A204.1 (cell line): ENCODE measurements around the gene DYRK1A.

Experiments
- FAIRE-seq: peaks from 2 replicates; lab custom pipeline; 2012; peaks lifted over from hg19 to GRCh38; lab: Jason Lieb, UNC

The DYRK1A gene

DNA sequence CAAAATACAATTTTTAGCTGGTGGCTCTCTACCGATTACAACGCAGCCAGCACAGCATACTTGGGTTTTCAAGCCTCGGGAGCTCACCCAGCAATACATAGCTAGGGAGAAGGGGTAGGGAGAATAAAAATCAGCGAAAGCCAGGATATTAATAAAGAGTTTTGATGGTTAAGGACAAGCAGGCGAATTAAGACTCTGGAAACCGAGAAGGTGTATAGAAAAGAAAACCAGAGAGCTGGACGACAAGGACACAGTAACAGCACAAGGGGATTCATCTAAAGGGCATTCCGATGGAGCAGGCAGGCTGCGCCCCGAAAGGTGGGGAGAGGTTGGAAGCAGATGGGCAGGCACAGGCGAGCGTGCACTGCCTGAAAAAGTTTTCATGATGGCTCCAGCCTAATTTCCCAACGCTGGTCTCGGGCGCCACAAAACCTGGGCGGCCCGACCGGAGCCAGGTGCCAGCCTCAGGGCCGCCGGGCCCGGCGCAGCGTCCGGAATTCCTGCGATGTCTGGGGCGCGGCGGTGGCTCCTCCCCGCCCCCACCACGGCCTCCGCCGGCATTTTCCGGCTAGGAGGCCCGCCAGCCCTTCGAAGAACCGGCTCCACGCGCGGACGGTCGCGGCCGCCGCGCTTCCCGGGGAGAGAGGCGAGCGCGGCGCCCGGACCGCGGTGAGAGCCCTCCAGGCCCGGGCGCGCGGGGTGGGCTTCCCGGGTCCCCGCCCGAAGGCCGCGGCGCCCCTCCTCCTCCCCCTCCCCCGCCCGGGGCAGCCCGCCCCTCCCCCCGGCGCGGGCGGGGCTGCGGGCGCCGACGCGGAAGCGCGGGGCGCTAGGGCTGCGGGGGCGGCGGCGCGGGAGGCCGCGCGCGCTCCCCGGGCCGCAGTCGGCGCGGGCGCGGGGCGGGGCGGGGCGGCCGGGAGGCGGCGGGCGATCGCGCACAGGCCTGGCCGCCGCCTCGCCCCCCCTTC, 774 bp upstream of the DYRK1A start:
- FAIRE-seq = no peak

DNA sequence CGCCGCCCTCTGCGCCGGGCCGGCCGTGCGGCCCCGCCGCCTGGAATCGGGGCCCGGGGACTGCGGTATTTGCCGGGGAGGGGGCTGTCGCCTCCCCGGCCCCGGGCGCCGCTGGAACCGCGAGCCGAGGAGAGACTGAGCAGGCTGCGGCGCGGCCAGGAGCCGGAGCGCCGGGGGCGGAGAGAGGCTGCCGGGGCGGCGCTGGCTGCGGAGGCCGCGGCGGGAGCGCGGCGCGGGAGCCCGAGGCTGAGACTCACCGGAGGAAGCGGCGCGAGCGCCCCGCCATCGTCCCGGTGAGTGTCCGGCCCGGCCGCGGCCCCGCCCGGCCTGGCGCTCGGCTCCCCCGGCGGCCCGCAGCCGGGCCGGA, 746 bp downstream of the DYRK1A start:
- FAIRE-seq = no peak

DNA sequence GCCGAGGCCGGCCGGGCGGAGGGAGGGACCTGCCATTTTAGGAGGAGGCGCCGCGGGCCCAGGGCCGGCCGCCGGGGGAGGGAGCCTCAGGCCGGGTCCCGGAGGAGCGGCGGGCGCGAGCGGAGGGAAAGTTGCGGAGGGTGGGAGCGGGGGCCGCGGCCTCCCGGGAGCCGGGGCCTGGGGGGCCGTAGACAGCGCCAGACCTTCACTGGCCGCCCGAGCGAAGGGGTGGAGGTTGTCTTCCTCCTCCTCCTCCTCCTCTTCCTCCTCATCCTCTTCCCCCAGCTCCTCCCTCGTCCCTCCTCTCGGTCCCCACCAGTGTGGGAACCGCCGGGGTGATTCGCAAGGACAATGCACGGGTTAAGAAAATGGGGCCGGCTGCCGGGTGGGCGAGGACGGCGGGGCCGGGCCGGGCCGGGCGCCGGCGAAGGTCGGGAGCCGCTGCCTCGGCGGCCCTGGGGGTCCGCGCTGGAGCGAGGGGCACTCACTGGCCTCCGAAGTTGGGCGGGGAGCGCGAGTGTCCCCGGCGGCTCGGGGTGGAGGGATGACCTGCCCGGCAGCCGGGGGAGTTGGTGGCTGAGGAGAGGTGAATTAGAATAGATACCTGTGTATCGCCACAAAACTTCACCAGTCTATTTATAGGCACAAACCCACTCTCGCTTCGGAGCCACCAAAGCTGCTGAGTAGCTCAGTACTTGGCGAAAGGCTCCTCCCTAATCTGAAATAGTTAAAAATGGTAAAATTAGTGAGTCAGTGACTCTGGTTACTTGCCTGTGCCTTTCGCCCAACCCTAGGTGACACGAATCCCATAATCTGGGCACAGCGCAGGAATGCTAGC, 1.3 kb downstream of the DYRK1A start:
- no peak for FAIRE-seq

DNA sequence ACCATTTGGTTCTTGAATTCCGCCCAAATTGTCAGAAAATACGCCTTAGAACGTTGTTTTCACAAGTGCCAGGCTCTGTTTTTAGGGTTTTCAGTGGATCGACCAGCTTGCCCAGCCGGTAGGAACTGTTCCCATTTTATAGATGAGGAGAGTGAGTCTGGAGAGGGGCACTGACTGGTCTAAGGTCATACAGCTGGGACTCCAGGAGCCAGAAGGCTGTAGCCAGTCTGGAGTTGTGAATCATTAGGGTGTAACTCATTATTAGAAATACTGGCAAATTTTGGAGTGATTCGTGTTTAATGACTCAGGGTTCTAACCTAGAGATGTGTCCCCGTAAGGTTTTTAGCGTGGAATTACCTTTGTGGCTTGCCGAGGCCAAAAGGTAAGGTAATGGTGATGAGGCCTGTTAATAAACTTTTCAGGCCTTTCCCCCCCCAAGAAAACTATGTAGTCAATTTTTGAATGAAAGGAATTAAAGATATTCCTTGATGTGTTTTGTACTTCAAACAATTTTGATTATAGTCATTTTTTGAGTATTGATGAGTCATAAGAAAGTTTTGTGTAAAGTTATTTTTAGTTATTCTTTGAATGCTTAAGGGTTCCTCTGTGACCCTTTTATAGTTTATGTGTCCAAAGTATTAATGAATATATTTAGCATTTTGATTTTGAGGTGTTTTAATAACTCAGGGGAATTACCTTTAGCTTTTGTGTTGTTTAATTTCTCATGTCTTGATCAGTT, 2.1 kb downstream of the DYRK1A start:
- no peak for FAIRE-seq

DNA sequence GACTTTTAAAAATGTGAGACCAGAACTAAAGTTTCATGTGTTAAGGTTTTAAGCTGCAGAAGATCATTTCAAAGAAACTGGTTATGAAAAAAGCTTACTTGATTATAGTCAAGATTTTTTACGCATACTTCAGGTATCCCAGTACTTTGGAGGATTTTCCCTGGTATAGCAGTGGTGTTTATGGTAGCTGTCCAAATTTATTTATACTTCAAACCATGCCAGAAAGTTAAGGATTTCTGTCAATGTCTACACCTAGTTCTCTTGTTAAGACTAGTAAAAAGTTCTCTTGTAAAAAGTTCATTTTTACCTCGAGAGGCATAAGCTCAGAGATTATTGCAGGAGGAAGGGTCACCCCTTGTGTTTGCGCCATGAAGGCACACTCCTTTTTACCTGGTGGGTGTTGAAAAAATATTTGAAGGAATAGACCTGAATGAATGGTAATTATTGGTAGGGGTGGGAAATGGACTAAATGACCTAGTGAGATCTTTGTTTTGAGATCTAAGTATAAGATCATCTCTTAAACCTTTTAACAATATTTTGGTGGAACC, 2.8 kb downstream of the DYRK1A start:
- FAIRE-seq = no peak

DNA sequence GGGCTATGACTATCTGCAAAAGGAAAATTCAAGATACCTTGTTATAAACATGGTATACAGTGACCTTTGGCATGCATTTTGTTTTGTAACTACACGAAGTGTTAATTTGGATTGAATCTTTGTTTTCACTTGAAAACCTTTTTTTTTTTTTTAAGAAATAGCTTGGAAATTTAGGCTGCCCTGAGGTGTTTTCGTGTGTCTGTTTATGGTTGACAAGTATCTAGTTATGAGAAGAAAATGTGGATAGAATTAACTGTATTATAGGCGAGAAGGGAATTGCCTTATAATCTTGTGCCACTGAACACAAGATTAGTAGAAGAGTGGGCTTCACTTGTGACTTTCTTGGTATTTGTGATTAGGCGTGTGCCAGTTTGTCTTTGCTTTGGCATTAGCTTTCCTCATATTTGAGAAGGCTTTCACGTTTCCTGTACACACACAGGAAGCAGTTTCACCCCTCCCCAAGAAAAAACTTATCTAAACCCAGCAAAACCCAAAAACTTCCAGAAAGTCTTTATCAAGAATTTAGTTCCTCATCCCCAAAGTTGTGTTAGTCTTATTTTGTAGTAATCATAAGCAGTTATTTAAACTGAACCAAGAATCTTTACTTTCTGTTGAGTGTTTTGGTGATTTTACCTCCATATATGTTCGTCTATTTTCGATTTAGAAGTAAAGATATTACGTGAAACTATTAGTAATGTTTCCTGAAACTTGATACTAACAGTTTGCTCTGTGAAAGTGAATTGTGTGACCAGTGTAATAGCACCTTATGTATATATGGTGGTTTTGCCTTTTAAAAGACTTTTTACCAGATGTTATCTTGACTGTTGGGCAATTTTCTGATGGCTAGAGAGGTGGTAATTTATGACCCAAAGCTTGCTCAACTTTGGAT, 3.8 kb downstream of the DYRK1A start:
- FAIRE-seq = no peak

DNA sequence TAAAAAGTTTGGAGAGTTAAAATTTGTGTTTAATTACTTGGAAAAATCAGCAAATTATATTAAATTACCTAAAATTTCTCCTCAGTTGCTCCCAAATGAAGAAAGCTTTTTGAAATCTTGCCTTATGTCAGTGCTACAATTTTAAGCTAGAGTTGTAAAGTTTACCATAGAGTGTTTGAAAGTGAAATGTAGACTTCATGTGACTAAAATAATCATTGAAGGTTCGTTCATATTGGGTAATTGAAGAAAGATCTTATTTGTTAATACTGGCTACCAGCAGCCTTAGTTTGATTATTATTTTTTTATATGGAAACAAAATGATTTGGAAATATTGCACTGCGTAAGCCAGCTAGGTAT, 4.4 kb downstream of the DYRK1A start:
- no peak for FAIRE-seq

DNA sequence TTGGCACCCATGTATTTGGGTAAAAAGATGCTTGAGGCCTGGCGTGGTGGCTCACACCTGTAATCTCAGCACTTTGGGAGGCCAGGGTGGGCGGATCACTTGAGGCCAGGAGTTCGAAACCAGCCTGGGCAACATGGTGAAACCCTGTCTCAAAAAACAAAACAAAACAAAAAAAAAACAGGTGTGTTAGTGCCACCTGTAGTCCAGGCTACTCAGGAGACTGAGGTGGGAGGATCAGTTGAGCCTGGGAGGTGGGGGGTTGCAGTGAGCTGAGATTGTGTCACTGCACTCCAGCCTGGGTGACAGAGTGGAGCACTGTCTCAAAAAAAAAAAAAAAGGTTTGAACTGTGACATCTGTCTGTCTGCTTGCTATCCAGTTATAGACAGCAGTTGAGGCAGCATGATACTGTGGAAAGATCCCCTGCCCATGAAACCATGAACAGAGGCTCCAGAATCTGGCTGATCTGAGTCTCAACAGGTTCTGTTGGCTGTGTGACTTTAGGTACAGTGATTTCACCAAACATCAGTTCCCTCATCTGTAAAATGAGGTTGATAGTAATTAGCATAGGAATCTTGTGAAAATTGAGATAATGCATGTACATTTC, 5.7 kb downstream of the DYRK1A start:
- no peak for FAIRE-seq

DNA sequence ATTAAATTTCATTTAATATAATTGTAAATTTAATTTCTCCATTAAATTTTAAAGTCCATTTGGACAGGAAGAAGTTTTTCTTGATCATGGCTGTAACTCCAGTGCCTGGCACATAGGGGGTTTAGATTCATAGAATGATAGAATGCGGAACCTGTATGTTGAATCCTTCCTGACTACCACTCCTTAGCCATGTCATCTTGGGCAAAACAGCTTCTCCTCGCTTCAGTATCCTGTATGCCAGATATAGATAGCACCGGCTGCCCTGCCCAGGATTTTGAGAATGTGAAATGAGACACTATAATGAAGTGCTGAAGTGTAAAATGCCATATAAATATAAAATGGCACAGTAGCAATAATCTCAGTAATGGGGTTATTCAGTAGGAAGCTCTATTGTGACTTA, 6.4 kb downstream of the DYRK1A start:
- no peak for FAIRE-seq

DNA sequence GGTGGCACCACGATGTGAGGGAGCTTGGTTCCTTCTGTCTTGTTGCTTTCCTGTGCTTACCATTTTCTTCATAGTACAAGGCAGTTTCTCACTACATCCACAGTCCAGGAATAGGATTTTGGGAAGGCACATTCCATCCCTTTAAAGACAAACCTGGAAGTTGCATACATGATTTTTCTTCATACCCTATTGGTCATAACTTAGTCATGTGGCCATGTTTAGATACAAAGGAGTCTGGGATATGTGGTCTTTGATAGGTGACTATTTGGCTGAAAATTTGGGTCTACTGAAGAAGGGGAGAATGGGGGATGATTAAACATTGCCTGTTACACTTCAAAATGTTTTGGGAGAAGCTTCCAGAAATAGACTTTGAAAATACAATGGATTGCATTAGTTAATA, 7.0 kb downstream of the DYRK1A start:
- no peak for FAIRE-seq

DNA sequence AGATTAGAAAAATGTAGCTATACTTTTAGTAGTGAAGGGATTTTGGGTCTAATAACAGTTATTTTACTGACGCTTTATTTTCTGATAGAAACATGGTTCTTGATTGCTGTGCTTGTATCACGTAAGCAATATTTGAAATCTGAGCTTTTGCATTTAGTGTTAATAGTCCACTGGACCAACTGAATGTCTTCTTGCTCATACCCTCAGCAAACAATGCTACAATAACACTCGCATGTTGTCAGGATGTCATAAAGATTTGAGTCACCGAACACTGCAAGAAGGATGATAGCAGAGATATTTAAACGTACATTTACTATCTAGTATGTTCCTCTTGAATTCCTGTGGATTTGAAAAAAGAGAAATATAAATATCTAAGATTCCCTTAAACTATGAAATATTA, 7.5 kb downstream of the DYRK1A start:
- no peak for FAIRE-seq

DNA sequence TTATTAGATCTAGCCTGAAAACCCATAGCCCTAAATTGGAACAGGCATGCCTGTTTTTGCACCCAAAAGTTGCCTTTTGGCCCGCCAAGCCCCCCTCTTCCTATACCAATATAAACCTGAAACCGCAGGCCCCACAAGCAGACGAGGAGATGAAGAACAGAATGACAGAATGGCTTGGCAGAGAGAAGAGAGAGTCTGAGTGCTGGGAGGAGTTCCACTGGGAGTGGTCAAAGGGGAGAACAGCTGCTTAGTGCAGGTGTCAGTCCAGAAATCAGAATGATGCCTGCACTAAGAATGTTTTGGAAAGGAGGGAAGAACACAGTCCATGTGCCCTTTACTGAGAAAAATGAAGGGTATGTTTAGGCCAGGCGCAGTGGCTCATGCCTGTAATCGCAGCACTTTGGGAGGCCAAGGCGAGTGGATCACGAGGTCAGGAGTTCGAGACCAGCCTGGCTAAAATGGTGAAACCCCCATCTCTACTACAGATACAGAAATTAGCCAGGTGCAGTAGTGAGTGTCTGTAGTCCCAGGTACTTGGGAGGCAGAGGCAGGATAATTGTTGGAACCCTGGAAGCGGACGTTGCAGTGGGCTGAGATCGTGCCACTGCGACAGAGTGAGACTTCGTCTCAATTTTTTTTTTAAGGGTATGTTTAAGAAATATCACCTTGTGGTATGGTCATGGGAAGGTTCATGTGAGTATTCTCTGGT, 9.4 kb downstream of the DYRK1A start:
- no peak for FAIRE-seq

DNA sequence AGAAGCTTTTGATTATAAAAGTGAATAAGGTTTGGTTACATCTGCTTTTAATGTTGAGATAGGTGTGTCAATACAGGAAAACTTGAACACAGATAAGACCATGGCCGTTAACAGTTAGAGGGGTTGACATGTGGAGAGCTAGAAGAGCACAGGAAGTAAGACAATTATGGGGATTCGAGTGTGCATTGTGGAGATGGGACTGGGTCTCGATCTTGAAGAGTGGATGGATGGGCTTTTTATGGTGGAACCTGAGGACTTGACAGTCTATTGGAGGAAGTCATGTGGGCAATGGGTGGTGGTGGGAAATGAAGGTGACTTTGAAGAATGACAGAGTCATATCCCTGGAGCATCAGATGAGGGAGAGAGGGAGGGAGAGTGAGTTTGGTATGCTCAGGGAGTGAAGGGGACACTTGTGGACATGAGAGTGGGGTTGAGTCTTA, 12.1 kb downstream of the DYRK1A start:
- no peak for FAIRE-seq

DNA sequence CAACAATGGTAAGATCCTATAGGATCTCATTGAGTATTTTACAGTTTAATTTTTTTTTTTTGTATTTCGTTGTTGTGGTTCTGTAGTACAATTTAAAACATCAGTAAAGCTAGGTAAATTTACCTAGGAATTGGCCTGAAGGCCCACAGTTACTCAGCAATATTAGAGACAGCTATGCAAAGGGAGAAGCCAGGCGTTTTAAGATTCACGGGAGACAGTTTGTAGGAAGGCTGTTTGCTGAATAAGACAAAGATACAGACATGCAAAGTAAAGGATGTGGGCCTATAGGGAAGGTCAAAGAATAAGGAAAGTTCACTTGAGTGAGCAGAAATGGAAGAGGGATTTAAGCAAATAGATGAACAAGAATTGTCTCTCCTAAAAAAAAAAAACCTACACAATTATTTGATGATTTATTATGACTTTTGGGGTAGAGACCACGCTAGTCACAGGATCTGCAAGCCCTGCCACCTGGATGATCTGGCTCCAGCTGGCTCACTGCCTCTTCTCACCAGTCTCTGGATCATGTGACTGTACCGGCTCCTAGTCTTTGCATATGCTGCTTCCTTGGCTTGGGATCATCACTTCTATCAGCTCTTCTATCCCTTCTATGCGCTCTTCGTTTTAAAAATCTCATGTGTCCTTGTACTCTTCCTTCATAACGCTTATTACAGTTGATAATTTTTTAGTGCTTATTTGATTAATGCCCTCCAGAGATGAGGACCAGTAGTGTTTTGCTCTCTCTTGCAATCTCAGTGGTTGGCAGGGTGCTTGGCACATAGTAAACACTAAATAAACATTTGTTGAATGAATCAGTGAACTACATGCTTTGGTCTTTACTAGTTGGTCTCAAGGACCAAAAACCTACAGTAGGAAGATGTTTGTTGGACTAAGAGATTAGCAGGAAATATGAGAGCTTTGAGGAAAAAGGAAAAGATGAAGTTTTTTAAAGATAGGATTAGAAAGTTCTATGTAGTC, 14.1 kb downstream of the DYRK1A start:
- FAIRE-seq = no peak

DNA sequence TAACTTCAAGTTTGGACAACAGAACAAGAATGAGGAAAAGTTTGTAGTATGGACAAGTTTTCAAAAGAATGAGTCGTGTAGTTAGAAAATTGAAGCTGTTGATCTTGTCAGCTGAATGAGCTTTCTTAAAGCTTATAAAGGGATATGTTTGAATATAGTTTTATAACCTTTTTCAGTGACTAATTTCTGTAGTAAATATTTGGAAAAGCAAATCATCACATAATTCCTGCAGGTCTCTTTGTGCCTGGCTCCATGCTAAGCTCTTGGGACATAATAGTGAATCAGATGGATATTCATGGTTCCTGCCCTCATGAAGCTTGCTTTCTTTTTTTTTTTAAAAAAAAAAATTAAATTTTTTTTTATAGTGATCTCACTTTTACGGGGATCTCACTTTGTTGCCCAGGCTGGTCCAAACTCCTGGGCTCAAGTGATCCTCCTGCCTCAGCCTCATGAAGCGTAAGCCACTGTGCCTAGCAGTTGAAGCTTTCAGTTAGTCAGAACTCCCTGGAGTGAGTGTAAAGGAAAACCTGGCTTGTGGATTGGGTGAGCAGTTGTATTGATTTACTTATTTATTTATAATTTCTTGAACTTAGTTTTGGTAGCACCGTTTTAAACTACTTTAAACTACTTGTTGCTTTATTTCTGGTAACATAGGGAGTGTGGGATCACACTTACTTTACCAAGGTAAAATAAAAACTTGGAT, 15.5 kb downstream of the DYRK1A start:
- FAIRE-seq = no peak

DNA sequence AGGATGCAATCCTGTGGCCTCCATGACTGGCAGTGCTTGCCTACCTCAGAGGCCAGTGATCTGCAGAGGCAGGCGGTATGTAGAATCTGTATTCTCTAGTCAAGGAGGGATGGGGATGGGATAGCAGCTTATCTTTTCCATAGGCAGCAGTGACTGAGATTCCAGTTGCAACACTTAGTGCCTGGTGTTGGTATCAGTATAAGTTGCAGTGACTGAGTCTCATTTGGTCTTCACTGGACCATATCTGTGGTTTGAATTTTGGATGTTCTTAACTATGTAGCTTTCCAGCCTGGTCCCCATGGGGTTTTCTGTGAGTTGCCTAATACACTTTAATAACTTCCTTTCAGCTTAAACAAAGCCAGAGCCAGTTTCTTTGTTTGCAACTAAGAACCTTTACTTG, 16.5 kb downstream of the DYRK1A start:
- no peak for FAIRE-seq

DNA sequence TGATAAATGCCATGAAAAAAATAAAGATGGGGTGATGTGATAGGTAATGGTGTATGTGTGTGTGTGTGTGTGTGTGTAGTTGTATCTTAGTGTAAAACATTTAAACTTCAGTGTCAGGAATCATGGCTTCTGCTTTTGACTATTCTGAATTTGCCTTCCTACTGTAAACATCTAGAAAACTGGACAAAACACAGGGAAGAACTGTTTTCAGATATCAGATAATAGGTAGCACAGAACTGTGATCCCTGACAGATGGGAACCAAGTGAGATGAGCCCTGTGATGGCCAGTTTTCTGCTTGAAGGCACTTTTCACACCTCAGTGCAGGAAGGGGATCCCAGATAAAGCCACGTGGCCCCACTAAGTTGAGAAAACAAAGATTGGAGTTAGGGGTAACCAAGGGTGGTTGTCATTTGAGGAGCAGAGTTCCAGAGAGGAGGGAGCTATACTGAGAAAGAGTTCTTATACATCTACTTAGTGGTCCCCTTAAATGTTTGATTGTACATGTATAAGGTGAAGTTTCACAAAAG, 17.3 kb downstream of the DYRK1A start:
- FAIRE-seq = no peak

DNA sequence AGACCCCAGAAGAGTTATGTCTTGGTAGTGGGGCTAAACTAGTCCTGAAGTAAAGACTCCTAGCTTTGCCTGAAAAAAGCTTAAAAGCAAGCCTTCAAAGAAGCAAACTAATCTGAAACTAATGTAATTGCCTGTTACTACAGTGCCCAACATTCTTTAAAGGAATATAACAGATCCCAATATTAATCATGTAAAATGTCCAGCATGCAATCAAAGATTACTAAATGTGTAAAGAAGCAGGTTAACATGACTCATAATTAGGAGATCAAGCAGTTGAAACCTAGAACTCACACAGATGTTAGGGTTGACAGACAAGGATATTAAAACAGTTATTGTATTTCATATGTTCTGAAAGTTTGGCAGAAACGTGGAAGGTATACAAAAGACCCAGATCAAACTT, 17.8 kb downstream of the DYRK1A start:
- no peak for FAIRE-seq
